NCI-H1092 (cell line): ENCODE data around the gene CFAP65.

Experiments
- DNase-seq: peaks from one replicate; lab custom pipeline; 2025; lab: John Stamatoyannopoulos, UW

CFAP65 gene

GRCh38 chr2:219041252-219041651 is at the start of gene CFAP65:
TSS of gene CFAP65 (minus strand) at chr2:219041516. CDS start at chr2:219039048, 2,468 bp downstream.
- no peak for DNase-seq

GRCh38 chr2:219090436-219091299 is 49.4 kb upstream of the CFAP65 start:
- no peak for DNase-seq

- no peak for DNase-seq
Observed at GRCh38 chr2:219089330-219089729, 48.0 kb upstream of the CFAP65 start.

GRCh38 chr2:219087848-219088247 is 46.5 kb upstream of the CFAP65 start:
- DNase-seq, result no peak

- DNase-seq, result no peak
Observed at GRCh38 chr2:219087361-219087760, 46.0 kb upstream of the CFAP65 start.

GRCh38 chr2:219086196-219086595 is 44.9 kb upstream of the CFAP65 start:
- DNase-seq, result no peak

- DNase-seq, result no peak
Observed at GRCh38 chr2:219084791-219085190, 43.5 kb upstream of the CFAP65 start.

- no peak for DNase-seq
Observed at GRCh38 chr2:219082332-219082958, 41.1 kb upstream of the CFAP65 start.

- no peak for DNase-seq
Observed at GRCh38 chr2:219081701-219082331, 40.5 kb upstream of the CFAP65 start.

- no peak for DNase-seq
Observed at GRCh38 chr2:219081096-219081495, 39.8 kb upstream of the CFAP65 start.

- no peak for DNase-seq
Observed at GRCh38 chr2:219079417-219079816, 38.1 kb upstream of the CFAP65 start.

- DNase-seq, result no peak
Observed at GRCh38 chr2:219078951-219079350, 37.6 kb upstream of the CFAP65 start.

- no peak for DNase-seq
Observed at GRCh38 chr2:219078126-219078525, 36.8 kb upstream of the CFAP65 start.

GRCh38 chr2:219076253-219076652 is 34.9 kb upstream of the CFAP65 start:
- no peak for DNase-seq

- peak; percentile 9 for DNase-seq
Observed at GRCh38 chr2:219073413-219074129, 32.3 kb upstream of the CFAP65 start.

GRCh38 chr2:219072741-219073250 is 31.5 kb upstream of the CFAP65 start:
- no peak for DNase-seq

GRCh38 chr2:219071131-219071816 is 30.0 kb upstream of the CFAP65 start:
- DNase-seq, result no peak

- no peak for DNase-seq
Observed at GRCh38 chr2:219065484-219065883, 24.2 kb upstream of the CFAP65 start.

- DNase-seq, result no peak
Observed at GRCh38 chr2:219062081-219062480, 20.8 kb upstream of the CFAP65 start.

GRCh38 chr2:219060821-219061791 is 19.8 kb upstream of the CFAP65 start, which contains the start of gene IHH:
TSS of gene IHH (minus strand) at chr2:219060921. CDS start at chr2:219060467, 454 bp downstream.
- no peak for DNase-seq
